Head of caudate nucleus (tissue), 42 donors: ENCODE results near the gene DEDD2.
A peak's percentile ranks its signal among the peaks of the same experiment; 100 is the strongest.
"Not testable (repeated sequence)": the region's sequence is repeated elsewhere in the genome, so short reads cannot be mapped to it uniquely, and the experiment has no call there.

Experiments used
- DNase-seq, 42 donors: peaks; one replicate each; pipeline versions ENCODE4 v3.0.0 to v3.0.0-alpha.2; 2020 to 2021; ENCODE audit warnings: mixed read lengths in 7 of 42
- intact Hi-C: fragments of 100-400 bp; cut with DNase I; formaldehyde crosslinking; loops from one replicate; pipeline ENCODE4 v1.15.0; 2022

DEDD2 gene

GRCh38 chr19:42217520-42218437 is at the start of gene DEDD2:
DEDD2 (minus strand) TSS chr19:42217677; CDS start chr19:42217007, 670 bp downstream.
- DNase-seq, result peak; percentile 89 to 99 (median 96)
- intact Hi-C loops, result no loop called here

- intact Hi-C loops, DNase-seq: not testable (repeated sequence)
These were observed 49.6 kb upstream of the DEDD2 start for GRCh38 chr19:42266928-42267603.

GRCh38 chr19:42266105-42266504 is 48.6 kb upstream of the DEDD2 start:
- DNase-seq, intact Hi-C loops: not testable (repeated sequence)

GRCh38 chr19:42261763-42262162 is 44.3 kb upstream of the DEDD2 start:
- intact Hi-C loops, result no loop called here

GRCh38 chr19:42257842-42258241 is 40.4 kb upstream of the DEDD2 start:
- DNase-seq, intact Hi-C loops: not testable (repeated sequence)

More at GRCh38 chr19:42261763-42262162, 44.3 kb upstream of the DEDD2 start:
- no peak for DNase-seq

- intact Hi-C loops, result no loop called here
- peak in 39 of 42 donors; percentile 35 to 86 (median 63) for DNase-seq
These were observed 38.6 kb upstream of the DEDD2 start for GRCh38 chr19:42255766-42256745.

- DNase-seq, result peak; percentile 89 to 98 (median 96)
- intact Hi-C loops, result no loop called here
These were observed 37.6 kb upstream of the DEDD2 start, which contains the start of gene ERF for GRCh38 chr19:42254850-42255765. ERF (minus strand) TSS chr19:42255128; CDS start chr19:42254999, 129 bp downstream.

- intact Hi-C loops, result no loop called here
- DNase-seq, result peak; percentile 71 to 94 (median 86)
These were observed 36.8 kb upstream of the DEDD2 start for GRCh38 chr19:42254089-42254849.

GRCh38 chr19:42253245-42254088 is 36.0 kb upstream of the DEDD2 start:
- intact Hi-C loops, result loop anchor here (2.0 kb wide), 1 partner anchor 27 kb away; no protein-coding TSS in a partner anchor
- DNase-seq, result peak in 36 of 42 donors; percentile 32 to 84 (median 62)

GRCh38 chr19:42252365-42253244 is 35.1 kb upstream of the DEDD2 start:
- intact Hi-C loops, result loop anchor here (2.0 kb wide), 1 partner anchor 28 kb away; no protein-coding TSS in a partner anchor
- DNase-seq, result peak; percentile 68 to 94 (median 85)

- intact Hi-C loops, result loop anchor here (2.0 kb wide), 1 partner anchor 29 kb away; no protein-coding TSS in a partner anchor
- DNase-seq, result peak in 3 of 42 donors; percentile 7 to 13 (median 11)
These were observed 34.3 kb upstream of the DEDD2 start for GRCh38 chr19:42251572-42252358.

GRCh38 chr19:42250666-42251531 is 33.4 kb upstream of the DEDD2 start:
- intact Hi-C loops, result no loop called here
- DNase-seq, result peak in 33 of 42 donors; percentile 29 to 79 (median 63)

- intact Hi-C loops, result no loop called here
- DNase-seq, result peak in 4 of 42 donors; percentile 11 to 43 (median 29)
These were observed 32.7 kb upstream of the DEDD2 start for GRCh38 chr19:42250183-42250665.
